NCI-H1092 (cell line): ENCODE data around the gene SERTAD2.

Experiments
- DNase-seq: peaks from one replicate; lab custom pipeline; 2025; lab: John Stamatoyannopoulos, UW

The SERTAD2 gene

DNA sequence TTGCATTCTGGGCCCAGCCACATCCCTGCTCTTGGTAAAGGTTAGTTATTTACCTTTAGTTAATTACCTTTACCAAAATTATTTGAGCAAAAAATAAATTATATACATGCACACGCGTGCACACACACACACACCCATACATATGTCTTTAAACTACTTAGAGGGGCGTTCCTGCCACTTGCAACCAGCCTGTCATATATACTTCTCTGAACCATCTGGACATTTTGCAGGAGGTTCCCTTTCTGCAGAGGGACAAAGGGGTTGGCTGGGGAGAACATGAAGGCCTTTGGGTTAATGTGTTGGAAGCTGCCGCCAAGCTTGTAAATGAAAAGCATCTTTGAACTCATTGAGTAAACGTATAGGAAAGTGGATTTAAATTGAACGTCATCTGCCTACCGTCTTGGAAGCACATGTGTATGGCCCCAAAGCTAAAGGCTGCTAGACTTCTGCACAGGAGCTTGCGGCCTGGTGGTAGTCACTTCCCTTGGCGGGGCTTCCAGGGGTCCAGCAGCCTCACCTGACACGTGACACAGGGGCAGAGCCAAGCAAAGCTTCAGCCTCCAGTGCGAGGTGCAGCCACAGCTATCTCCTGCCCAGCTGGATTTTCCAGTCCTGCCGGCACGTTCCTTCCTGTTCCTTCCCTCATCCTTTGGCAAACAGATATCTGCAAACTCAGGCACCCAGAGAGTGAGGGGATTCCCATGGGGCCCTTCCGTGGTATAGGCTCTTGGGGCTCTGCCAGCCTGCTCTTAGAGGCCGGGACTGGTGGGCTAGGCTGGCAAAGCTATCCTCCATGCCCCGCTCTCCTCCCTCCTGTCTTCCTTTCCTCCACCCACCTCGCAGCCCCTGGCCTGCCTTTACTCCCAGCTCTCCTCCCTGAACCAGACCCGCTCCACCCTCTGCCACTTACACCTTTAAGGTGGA lies 46.1 kb downstream of the SERTAD2 start:
- DNase-seq: no peak

DNA sequence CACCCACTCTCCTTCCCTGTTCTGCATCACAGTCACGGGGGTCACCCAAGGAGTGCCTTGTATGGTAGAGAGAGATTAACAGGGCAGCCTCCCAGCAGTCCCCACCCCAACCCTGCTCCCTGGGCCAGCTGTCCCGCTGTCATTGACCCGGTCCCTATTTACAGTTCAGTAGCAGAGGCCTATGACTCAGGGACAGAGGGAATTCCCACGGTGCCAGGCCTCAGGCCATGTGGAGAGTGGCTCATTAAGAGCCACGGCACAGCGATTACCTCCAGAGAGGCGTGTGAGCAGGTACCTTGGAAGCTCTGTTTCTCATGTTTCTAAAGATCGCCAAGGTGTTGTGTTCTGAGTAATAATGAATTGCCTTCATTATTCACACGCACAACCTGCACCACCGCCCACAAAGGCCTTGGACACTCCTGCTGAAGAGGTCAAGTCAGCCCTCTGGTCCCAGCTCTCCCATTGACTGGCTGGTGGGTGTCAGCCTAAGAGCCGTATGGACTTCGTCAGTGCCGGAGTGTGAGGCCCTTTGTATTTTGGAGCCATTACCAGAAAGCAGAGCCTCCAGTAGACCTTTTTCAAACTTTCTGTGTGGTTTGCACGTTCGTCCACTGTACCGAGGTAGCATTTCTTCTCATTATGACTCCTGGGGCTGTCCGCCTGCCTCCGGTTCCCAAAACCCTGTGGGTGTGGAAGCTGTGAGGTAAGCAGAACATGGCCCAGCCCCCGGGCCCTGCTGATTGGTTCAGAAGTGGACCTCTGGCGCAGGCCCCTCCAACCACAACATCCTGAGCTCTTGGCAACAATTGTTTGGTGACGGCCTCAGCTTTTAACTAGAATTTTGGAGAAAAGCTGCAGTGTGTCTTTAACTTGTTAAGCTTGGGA lies 47.0 kb downstream of the SERTAD2 start:
- no peak for DNase-seq

DNA sequence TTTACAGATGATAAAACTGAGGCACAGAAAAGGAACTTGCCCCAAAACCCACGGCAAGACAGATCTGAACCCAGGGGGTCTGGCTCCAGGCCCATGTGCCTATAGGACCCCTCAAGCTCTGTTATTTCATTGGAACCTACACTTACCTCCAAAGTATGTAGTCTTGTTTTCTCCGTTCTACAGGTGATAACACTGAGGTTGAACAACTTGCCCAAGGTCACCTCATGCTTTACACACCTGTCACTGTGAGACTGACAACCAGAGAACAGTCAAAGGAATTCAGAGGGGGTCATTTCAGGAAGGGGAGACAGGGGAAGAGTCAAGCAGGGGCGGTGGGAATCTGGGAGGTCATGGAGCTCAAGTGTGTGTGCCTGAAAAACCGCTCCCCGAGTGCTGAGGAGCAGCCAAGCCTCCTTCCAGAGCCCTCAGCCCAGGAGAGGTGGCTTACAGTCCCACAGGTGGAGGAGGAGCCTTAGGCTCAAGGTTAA lies 47.7 kb downstream of the SERTAD2 start:
- DNase-seq: no peak

DNA sequence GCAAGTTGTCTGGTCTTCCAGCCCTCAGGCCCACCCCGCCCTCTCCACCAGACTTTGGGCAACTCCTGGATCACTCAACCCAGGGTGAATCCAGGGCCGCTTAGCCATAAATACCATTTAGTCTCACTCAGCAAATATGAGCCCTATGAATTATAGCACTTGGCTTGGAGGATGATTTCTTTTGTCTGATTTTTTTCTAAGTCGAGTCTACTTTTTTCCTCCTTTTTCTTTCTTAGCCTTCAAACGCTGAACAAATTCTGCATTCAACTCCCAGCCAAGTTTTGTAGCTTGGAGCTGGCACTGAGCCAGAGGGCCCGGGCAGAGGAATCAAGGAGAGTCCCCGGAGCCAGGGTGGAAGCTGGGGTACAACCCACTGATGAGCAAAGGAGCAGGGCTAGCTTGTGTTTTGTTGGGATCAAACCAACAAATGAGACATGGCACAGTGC lies 48.7 kb downstream of the SERTAD2 start:
- DNase-seq: no peak

DNA sequence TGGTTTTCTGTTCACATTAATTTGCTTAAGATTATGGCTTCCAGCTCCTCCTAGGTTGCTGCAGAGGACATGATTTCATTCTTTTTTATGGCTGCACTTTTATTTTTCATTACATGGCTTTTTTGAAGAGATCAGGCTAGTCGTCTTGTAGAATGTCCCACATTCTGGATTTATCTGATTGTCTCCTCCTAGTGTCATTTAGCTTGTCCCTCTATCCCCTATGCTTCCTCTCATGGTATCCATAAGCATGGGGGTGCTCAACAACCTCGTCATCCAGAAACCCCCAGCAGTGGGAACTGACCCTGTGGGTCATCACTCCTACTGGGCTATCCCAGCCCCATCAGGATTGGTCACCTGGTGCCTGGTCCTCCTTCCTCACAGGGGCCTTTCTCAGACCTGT lies 49.6 kb downstream of the SERTAD2 start:
- DNase-seq: no peak

DNA sequence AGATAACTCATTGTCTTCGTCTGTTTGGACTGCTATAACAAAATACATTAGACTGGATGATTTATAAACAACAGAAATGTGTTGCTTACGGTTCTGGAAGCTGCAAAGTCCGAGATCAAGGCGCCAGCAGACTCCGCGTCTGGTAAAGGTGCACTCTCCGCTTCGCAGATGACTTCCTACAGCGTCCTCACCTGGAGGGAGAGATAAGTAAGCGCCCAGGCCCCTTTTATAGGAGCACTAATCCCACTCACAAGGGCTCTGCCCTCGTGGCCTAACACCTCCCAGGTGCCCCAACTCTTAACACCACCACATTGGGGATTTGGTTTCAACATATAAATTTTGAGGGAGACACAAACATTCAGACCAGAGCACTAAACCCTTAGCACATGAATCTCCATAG lies 51.3 kb downstream of the SERTAD2 start:
- DNase-seq: no peak

DNA sequence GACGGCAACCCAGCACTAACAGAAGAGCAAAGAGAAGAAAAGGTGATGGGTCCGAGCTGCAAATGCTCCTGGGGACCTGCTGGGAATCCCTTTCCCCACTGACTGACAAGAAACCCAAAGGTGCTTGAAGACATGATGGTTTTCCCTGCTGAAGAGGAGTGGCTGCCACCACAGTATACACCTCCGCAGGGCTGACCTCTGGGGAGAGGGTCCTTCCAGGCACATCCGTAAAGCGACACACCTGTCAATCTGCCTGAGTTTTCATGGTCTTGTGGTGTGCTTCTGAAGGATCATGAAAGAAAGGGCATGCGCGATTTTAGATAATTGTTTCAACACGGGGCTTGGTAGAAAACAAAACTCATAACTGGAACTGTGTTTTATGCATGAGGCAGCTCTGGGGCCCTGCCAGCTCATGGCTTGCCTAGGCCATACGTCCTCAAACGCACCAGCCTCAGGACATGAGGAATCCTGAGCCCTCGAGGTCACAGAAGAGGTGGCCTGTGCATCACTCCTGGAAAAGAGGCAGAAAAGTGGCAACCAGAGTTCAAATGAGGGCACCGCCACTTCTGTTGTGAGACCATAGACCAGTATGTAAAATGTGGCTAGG lies 51.8 kb downstream of the SERTAD2 start:
- DNase-seq: no peak

DNA sequence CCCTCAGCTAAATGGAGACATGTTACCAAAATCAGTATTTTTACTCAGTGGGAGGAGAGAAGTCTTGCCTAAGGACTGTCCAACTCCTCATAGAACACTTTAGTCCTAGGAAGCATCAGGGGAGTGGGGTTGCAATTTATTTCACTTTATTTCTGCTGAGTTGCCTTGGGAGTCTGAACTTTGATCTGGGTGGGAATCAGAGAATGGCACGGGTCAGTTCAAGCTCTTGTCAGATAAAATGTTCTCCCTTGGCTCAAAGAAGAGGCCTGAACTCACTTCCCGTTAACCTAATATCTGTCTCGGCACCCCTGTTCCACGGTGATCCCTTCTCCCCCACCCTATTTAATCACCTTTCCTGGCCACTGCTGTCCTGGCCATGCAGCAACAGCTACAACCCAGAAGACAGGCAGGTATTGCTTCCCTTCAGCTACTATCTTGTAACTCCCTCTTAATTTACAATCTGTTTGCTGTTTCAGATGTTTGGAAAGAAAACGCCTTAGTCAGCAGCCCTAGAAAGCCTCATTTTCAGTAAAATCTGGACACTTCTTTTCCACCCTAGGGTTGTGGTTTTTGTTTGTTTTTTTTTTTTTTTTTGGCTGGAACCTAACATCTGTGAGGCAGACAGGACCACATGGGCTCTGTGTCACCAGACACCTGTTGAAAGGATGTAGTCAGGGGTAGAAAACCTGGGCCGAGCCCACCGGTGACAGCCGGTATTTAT lies 52.5 kb downstream of the SERTAD2 start:
- no peak for DNase-seq

DNA sequence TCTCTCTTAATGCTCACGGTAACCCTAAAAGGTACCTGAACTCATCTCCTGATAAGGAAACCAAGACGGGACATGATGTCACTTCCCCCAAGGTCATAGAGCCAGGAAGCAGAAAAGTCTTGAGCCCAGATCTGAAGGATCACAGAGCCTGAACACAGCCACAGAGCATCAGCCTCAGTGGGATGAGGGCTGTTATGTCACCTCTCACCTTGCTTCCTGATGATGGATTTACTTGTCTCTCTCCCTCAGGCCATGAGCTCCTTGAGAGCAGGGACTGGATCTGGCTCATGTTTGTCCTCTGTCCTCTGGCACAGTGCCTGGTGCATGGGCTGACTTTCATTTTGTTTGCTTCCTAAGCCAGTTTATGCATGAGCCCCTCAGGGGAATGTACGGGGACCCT lies 54.2 kb downstream of the SERTAD2 start:
- no peak for DNase-seq

DNA sequence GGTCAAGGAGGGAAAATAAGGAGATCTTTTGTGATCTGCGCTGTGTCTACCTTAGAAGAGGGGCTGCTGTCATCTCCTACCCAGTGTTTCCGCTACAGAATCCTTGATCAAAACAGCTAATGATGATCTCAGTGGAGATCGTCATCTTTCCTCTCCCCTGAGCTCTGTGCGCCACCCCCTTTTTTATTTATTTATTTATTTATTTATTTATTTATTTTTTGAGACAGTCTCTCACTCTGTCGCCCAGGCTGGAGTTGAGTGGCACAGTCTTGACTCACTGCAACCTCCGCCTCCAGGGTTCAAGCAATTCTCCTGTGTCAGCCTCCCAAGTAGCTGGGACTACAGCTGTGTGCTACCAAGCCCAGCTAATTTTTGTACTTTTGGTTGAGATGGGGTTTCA lies 55.5 kb downstream of the SERTAD2 start:
- no peak for DNase-seq

DNA sequence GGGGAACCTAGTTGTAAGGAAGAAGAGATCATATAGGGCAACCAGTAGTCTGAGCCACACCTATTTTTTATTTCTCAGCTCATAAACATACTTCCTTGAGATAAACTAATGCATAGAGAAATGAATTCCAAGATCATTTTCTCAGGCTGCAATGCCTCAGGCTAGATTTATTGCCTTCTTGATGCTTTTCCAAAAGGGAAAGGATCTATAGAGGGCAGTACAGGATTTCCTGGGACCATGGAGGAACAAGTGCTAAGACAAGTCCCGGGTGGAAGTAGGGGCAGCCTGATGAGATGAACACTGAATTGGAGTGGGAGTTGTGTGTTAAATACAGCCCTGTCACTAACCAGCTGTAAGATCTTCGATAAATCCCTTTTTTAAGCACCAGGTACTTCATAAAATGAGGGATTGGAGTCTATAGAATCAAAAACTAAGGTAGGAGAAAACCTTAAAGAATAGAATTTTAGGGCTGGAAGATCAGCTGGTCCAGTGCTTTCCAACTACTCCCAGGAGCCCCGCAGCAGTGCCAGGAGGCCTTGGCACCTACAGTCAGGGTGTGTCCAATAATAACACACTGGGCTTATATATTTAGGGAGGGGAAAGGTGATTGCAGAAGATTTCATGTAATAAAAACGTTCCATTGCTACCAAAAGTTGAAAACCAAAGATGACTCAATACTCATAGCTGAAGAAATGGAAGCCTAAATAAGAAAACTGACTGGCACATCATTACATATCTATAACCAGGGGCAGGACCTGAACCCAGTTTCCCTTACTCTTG lies 58.1 kb downstream of the SERTAD2 start:
- DNase-seq: no peak

DNA sequence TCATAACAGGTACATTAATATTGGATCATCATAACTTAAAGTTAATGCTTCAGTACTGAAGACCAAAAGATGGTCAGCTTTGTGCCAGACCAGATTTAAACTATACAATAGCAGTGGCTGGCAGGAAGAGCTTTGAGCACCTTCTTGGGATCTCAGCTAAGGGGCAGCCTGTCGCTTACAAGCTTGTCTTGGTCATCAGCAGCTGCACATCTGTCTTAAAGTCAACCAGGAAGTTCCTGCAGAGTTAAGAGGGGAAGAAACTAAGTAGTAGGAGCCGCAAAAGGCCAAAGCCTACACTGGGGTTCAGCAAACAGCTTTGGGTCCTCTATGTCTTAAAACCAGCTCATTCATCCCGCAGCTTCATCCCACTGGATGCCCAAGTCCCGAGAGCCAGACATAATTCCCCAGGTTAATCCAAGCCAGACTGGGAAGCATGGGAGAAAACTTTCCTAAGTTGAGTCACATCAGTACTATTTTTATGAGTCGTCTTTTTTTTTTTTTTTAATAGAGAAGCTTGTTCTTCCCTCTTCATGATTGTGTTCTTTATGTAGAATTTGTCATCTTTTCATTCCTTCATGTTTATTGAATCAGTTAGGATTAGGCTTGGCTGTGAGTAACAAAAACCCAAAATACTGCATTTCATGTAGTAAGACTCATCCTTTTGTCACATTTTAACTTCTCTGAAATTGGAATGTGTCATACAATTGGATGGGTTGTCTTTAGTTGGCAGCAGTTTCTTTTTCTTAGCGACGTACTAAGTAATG lies 59.3 kb downstream of the SERTAD2 start:
- DNase-seq: no peak

DNA sequence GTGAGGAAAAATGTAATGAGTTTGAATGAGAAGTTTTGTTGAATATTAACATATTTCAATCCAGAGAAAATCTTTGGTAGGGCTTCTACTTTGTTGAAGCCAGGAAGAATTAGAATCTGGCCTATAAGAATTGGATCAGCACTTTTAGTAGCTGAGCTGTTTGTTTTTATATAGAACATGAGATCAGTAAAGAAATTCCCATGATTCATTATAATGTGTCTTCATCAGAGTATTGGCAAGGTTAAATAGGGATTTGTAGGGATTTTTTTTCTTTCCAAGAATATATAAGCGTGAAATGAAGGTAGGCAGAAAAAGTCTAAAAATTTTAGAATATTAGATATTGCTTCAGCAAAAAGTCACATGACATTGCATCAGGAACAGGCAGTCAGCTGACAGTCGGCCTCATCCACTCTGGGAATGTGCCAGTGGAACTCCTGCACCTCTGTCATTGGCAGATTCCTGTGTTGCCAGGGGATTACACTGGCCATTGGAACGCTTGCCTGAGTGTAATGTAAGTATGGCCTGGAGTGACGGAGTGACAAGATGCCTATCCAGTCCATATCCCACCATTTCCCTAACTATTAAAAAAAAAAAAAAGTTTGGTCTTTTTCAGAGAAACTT lies 60.6 kb downstream of the SERTAD2 start:
- no peak for DNase-seq

DNA sequence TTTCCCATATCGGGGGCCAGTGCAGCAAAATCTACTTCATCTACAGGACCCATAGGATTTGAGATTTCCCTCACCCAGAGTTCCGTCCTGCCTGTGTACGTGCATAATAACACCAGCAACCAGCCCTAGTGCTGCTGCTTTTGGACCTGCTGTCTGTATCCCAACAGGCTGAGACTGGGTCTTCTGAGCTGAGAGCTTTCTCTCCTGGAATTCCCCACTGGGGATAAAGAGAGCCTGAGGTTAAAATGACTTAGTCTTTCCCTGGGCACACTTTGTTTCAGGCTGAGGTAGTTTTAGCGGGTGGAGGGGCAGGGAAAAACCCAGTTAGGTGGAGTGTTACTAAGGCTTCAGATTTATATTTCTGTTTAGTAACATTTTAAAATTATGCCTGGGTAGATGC lies 62.5 kb downstream of the SERTAD2 start:
- no peak for DNase-seq

DNA sequence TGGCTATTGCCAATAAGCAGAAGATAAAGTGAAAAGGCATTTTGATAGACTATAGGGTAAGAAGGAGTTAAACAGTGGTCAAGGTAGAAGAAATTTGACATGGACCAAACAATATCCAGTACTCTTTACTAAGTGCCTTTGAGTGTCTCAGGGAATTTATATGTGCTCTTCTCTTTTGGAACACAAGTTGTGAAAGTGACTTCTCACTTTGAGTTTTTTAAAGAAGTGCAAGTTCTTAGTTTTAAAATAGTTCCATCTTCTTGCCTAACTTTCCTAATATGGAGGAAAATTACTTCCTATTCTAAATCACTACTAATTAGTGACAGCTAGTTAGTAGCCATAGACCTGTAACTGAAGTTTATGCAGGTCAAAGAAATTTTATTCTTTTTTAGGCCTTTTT lies 66.2 kb downstream of the SERTAD2 start:
- DNase-seq: no peak

DNA sequence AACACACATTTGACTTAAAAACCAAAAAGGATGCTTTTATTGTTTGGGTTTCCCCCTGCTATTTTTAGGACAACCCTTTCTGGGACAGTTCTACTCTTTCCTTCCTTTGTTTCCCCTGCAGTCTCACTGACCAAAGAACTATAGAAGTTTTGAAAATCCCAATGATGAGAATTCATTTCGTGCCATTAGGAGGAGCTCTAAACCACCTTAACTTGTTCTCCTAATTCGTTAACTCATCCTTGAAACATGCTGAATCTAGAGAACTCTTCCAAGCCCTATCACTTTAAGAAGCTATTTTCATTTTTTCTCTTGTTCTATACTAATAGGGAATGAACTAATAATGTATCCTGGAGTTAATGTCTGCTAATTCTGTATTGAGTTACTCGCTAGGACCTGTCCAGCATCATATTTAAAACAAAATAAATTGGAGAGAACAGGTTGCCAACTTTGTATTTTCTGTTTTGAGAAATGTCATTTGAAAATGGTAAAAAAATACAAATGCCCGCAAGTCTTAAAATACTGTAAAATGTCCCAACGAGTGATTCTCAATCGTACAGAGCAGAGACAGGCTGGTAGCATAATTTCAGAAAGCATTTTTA lies 66.7 kb downstream of the SERTAD2 start:
- DNase-seq: no peak

DNA sequence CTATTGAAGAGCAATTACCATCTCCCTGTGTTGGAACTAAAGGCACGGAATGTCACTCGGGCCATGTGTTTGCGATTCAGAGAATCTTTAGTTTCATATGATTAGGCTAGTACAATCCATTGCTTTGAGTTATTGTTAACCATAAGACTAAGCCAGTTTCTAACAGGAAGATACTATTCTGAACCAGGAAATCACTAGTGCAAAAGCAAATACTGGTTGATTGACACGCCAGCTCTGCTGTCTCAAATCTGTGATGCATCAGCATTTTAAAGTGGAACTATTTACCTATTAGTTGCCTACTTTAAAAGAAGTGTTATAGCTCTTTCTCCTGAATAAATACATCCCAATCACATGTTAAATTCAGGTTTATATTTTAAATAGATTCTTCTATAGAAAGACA lies 67.7 kb downstream of the SERTAD2 start:
- no peak for DNase-seq

DNA sequence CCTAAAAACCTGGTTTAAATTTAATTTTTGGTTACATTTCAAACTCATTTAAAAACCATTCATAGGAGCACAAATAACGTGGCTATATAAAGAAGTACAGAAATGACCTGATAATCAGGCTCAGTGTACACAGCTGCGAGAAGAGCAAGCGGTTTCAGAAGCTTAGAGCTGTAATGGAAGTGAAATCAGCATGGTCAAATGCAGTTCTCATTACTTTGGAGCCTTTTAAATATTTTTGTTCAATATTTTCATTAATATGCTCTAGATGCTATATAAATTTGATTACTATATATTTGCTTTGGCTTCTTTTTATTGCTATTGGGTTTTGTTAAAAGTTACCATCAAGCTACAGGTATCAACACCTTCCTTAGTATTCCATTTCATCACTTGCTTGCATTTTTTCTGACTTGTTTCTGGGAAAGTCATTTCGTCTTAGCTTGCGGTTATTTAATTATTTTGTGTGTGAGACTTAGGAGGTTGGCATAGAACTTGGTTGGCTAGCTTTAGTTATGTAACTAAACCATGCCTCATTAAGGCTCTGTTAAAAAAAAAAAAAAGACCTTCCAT lies 70.9 kb downstream of the SERTAD2 start:
- DNase-seq: no peak
